Bronchial epithelial cell (primary cell): ENCODE results near the gene RHOA. TPM values are rescaled to one million over a fixed set of nuclear protein-coding genes. Genes with fewer than 3 reads are reported as not detected.

Source experiments
- DNase-seq: peaks from one replicate; pipeline ENCODE4 v3.0.0-alpha.2; 2010; ENCODE audit warnings: low read depth
- FAIRE-seq: peaks from 2 replicates; lab custom pipeline; 2011; peaks lifted over from hg19 to GRCh38; lab: Jason Lieb, UNC
- H3K27me3 ChIP-seq: 2 replicates; pipeline ENCODE4 v1.5.1; 2011; ENCODE audit warnings: low read length; ENCODE audit not compliant: control insufficient read depth, insufficient read depth
- H3K36me3 ChIP-seq: 2 replicates; pipeline ENCODE4 v1.5.1; 2011; ENCODE audit warnings: low read length; ENCODE audit not compliant: control insufficient read depth, insufficient read depth
- H3K4me3 ChIP-seq: 2 replicates; pipeline ENCODE4 v1.5.1; 2011; ENCODE audit warnings: mild to moderate bottlenecking, low read depth, low read length, control low read depth
- CTCF ChIP-seq: IDR thresholded peaks from 2 replicates; pipeline ENCODE4 v1.5.1; 2011; ENCODE audit warnings: mild to moderate bottlenecking, moderate library complexity, low read length, control low read depth, inconsistent platforms; ENCODE audit not compliant: insufficient read depth, severe bottlenecking
- total RNA-seq: library from RNA; depleted of rRNA; stranded (reverse); fragments of >200 nt; gene quantifications from 2 replicates; pipeline ENCODE4 v1.2.1, GENCODE V29; 2014

The RHOA gene
- total RNA-seq = 300 and 621 TPM in 2 replicates

- FAIRE-seq = no peak
- peak; percentile 99 for DNase-seq
- Histone ChIP-seq H3K36me3 (peaks cover 13% of the 10 kb centered on the region), H3K4me3 (peak within 1 kb of the TSS; percentile 79), H3K27me3 (no peaks in the 10 kb centered on the region)
- no peak for TF ChIP-seq CTCF
Observed at GRCh38 chr3:49411968-49412631, at the start of gene RHOA, which contains the start of gene TCTA. RHOA (minus strand) TSS chr3:49411976; CDS start chr3:49375589, 36,387 bp downstream. TCTA (plus strand) TSS chr3:49412423; CDS start chr3:49412427, 4 bp downstream.

GRCh38 chr3:49460956-49461355 is 49.2 kb upstream of the RHOA start:
- no peak for TF ChIP-seq CTCF
- no peak for DNase-seq
- no peaks in the 10 kb centered on the region for H3K27me3 ChIP-seq
- peak; percentile 55 for FAIRE-seq
- no peak overlapping the region for H3K4me3 ChIP-seq
- no peaks in the 10 kb centered on the region for H3K36me3 ChIP-seq

- Histone ChIP-seq H3K36me3 (no peaks in the 10 kb centered on the region), H3K27me3 (no peaks in the 10 kb centered on the region), H3K4me3 (no peak overlapping the region)
- no peak for TF ChIP-seq CTCF
- no peak for FAIRE-seq
- no peak for DNase-seq
Observed at GRCh38 chr3:49460188-49460890, 48.6 kb upstream of the RHOA start.

- Histone ChIP-seq H3K4me3 (no peak overlapping the region), H3K36me3 (no peaks in the 10 kb centered on the region), H3K27me3 (no peaks in the 10 kb centered on the region)
- TF ChIP-seq CTCF = no peak
- no peak for DNase-seq
- FAIRE-seq = no peak
Observed at GRCh38 chr3:49456466-49456865, 44.7 kb upstream of the RHOA start.

GRCh38 chr3:49454898-49455681 is 43.3 kb upstream of the RHOA start:
- DNase-seq = no peak
- Histone ChIP-seq H3K36me3 (no peaks in the 10 kb centered on the region), H3K27me3 (no peaks in the 10 kb centered on the region), H3K4me3 (no peak overlapping the region)
- TF ChIP-seq CTCF = no peak
- peak; percentile 92 for FAIRE-seq
